HG03025 (cell line): ENCODE results near the gene NUP98.

Source experiments
- ATAC-seq: cut with Tn5 transposase; IDR thresholded peaks from one replicate; pipeline ENCODE4 v1.9.1; 2021; ENCODE audit warnings: mild to moderate bottlenecking, moderate library complexity; ENCODE audit not compliant: unreplicated experiment, low FRiP score

The NUP98 gene

DNA sequence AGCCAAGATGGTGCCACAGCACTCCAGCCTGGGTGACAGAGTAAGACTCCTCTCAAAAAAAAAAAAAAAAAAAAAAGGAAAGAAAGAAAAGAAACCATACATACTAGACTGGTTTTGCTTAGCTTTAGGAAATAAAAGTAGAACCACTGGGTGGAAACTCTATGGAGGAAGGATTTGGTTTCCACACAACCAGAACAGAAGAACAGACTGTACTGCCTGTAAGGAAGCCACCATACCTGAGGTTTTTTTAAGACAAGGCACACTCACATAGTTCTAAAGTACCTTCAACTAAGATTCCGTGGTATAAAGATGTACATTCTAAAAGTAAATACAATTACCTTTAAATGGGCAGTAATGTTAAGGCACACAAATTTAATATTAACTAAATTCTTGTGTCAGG is 58.6 kb downstream of the NUP98 start:
- no peak for ATAC-seq

GRCh38 chr11:3738241-3738640 is 59.1 kb downstream of the NUP98 start:
- ATAC-seq: no peak

DNA sequence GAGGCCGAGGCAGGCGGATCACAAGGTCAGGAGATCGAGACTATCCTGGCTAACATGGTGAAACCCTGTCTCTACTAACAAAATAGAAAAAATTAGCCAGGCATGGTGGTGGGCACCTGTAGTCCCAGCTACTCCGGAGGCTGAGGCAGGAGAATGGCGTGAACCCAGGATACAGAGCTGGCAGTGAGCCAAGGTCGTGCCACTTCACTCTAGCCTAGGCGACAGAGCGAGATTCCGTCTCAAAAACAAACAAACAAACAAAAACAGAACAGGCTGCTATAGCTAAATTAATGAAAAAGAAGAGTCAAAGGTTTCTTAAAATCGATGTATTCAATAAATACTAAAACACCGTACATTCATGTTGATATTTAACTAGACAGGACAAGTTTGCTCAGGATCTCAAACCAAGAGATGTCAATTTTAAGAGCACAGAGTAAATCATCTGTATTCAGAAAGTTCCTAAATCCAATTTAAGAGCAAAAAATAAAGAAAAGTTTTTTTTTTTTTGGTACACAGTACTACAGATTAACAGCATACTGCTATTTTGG is 59.9 kb downstream of the NUP98 start:
- no peak for ATAC-seq

DNA sequence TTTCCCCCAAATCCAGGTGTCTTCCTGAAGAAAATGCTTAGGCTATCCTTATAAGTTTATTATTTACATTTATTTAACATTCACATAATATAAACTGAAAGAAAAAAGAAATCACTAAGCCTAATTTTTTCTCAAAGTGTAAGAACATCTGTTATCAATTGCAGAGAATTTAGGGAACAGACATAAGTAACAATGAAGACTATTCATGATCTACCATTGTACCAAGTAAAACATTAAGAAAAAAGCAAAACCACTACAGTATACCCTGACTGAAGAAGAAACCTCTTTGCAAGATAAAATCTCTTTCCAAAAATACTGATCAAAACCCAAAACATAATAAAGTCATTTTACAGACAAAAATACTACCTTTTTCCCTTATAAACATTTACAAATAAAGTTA is 60.5 kb downstream of the NUP98 start:
- ATAC-seq: no peak

- ATAC-seq: no peak
Observed at GRCh38 chr11:3735827-3736226, 61.5 kb downstream of the NUP98 start.

DNA sequence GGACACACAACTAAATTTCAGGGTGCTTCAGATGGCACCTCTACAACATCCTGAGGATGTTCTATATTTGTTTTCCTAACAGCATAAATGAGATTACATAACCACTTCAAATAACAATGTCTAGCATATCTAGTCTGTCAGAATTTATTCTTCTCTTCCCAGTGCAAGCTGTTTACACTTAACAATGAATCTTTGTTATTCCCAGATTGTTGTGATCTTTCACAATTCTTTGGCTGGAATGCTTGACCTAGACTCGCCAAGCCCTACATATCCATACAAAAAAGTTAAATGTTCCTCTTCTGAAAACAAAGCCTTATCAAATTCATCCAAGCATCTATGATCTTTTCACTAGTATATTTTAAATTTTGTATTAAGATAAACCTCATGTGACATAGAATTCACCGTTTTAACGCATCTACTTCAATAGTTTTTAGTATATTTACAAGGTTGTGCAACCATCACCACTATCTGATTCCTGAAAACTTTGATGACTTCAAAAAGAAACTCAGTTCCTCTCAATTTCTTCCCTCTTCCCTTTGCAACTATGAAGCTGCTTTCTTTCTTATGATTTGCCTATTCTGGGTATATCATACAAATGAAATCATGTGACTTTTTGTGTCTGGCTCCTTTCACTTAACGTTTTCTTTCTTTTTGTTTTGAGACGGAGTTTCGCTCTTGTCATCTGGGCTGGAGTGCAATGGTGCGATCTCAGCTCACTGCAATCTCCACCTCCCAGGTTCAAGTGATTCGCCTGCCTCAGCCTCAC is 64.5 kb downstream of the NUP98 start:
- ATAC-seq: no peak

DNA sequence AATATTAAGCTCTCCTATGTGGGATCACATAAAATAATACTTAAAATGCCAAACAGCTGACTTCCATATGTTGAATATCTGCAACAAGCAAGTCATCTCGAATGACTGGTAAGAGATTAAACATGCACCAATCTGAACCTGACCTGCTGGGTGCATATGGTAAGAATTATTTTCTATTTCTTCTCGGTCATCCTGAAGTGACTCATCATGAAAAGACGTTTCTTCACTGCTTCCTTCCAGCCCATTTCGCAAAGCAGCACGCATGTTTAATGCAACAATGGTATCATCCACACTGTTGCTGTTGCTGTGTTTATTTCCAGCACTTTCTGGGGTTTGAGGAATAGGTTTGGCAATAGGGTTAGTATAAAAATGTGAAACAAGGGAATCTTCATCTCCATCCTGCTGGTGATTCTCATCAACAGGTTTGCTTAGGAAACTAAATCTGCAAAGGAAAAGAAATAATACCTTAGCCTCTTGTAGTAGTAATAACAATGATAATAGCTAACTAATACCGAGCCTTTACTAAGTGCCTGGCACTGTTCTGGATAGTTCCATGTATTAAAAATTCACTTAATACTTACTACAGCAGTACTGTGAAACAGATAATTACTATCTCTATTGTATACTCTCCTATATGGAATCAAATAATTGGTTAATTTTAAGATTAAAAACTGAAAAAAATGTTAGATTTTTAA is 74.2 kb downstream of the NUP98 start:
- ATAC-seq: no peak

GRCh38 chr11:3722100-3722499 is 75.3 kb downstream of the NUP98 start:
- ATAC-seq: no peak

DNA sequence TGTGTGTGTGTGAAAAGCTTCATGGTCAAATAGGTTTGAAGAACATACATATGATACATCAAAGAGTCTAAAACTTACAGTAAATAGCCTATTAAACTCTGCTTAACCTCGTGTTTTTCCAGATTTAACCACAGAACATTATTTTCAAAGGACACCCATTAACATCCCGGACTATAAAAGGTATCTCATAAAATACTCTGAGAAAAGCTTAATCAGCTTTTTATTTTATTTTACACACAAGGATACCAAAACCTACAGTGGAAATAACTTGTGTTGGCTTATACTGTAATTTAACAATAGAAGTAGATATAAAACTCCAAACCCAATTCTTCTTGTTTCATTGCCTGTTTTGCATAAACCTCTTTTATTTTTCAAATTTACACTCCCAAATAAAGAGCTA is 76.4 kb downstream of the NUP98 start:
- ATAC-seq: no peak

DNA sequence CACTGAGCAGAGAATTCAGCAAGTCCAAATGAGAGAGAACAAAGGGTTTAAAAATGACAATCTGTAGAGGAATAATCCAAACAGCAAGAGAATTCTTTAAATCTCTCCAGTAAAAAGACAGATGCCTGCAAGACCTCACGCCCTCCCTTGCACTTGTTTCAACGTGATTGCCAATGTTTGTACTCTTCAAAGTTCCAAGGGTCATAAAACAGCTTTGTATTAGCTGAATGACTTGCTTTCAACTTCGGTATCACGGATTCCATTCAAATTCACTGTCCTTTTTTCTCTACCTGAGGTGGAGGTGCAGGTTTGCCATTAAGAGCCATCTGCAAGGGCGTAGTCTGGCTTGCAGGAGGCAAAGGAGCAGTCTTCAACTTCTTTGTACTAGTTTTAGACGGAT is 85.1 kb downstream of the NUP98 start:
- no peak for ATAC-seq

- ATAC-seq: no peak
Observed at GRCh38 chr11:3710485-3711259, 86.7 kb downstream of the NUP98 start.

- ATAC-seq: no peak
Observed at GRCh38 chr11:3709977-3710376, 87.4 kb downstream of the NUP98 start.

DNA sequence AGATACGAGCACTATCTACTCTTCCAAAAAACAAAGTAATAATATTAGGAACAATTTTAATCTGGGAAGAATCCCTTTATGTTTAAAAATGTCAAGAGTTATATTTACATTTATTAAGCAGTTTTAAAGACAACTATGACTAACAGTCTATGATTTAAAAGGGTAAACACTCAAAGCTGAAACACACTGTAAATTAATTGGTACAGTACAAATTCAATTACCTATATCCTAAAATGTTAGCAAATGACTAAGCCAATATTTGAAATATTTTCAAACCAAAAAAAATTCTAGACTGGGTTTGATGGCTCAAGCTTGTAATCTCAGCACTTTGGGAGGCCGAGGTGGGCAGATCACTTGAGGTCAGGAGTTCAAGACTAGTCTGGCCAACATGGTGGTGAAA is 90.2 kb downstream of the NUP98 start:
- no peak for ATAC-seq

DNA sequence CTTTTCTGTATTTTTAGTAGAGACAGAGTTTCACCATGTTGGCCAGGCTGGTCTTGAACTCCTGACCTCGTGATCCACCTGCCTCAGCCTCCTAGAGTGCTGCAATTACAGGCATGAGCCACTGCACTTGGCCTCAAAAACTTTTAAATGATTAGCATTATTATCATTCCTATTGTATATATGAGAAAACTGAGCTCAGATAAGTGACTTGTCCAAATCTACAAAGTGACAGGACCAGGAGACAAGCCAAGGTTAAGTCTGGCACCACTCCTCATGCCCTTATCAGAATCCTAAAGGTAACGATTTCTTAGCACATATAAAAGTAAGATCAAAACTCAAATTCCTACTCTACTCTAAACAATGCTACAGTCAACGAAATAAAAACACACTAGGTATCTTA is 94.0 kb downstream of the NUP98 start:
- ATAC-seq: no peak

- no peak for ATAC-seq
Observed at GRCh38 chr11:3700910-3701309, 96.4 kb downstream of the NUP98 start.

- ATAC-seq: no peak
Observed at GRCh38 chr11:3700410-3700809, 96.9 kb downstream of the NUP98 start.

GRCh38 chr11:3686751-3687150 is 110.6 kb downstream of the NUP98 start:
- no peak for ATAC-seq

DNA sequence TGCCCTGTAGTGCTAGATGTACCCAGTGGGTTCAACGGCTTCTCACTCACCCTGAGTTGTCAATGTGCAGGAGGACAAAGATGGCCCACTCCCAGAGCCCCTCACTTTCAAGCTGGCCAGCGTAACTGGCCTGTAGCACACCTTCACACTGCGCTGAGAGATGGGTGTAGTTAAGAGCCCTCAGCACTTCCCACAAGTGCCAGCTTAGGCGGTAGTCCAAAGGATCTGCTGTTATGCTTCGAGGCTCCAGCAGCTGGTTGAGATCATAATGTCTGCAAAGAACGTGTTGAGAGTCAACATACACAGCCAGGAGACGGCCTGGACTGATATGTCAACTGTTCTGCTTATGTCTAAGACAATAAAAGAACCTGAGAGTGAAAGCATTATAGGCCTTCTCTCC is 111.4 kb downstream of the NUP98 start:
- no peak for ATAC-seq

- no peak for ATAC-seq
Observed at GRCh38 chr11:3684819-3685172, 112.6 kb downstream of the NUP98 start.

DNA sequence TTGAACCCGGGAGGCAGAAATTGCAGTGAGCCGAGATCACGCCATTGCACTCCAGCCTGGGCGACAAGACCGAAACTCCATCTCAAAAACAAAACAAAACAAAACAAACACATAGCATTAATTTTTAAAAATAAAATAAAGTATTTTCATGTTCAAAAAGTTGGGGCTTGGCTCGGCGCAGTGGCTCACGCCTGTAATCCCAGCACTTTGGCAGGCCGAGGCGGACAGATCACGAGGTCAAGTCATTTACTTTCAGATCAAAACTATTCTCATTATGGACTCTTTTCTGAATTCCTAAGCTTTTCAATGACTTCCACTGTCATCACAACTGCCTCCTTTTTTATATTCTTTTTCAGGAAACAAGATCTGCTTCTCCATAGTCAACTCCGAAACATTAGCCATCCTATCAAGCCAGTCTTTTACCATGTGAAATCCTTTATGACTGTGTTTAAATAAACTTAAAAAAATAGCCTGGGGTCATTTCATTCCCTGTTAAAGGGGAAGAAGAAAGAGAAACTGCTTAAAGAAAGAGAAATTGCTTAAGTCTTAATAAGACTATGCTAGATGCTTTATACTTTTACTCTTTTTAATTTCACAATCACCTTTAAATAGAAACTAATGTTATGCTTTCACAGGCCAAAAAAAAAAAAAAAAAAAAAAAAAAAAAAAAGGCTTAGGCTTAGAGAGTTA is 113.1 kb downstream of the NUP98 start:
- ATAC-seq: no peak

DNA sequence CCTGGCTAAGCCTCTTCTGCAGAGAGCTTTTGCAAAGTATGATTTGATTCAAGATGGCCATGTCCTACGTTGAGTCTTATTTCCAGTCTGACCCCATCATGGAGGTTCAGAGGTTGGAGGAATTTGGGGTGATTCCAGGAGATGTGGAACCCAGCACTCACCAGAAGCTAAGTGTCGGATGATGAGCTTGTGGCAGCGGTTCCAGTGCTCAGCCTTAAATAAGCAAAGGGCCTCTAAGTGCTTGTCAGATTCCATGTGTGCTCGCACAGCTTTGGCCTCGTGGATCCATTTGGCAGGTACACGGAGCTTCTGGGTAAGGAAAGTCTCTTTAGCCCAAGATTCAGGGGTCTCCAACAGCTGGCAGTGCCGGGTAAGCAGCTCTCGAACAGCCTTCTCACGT is 114.3 kb downstream of the NUP98 start:
- ATAC-seq: no peak
